Stimulated activated CD8-positive, alpha-beta memory T cell treated with anti-CD3 and anti-CD28 coated beads, Interleukin-4, amount 100 ng/mL, for 48 hours (primary cell): ENCODE results near the gene FAM237B.
"Not testable (repeated sequence)": the region's sequence is repeated elsewhere in the genome, so short reads cannot be mapped to it uniquely, and the experiment has no call there.

Experiments
- DNase-seq: peaks from one replicate; pipeline ENCODE4 v3.0.0-alpha.2; 2020

FAM237B gene

GRCh38 chr7:90320801-90321494, at the start of gene FAM237B:
TSS of gene FAM237B (minus strand) at chr7:90321304. CDS start at chr7:90319748, 1,556 bp downstream.
- DNase-seq, result no peak

DNA sequence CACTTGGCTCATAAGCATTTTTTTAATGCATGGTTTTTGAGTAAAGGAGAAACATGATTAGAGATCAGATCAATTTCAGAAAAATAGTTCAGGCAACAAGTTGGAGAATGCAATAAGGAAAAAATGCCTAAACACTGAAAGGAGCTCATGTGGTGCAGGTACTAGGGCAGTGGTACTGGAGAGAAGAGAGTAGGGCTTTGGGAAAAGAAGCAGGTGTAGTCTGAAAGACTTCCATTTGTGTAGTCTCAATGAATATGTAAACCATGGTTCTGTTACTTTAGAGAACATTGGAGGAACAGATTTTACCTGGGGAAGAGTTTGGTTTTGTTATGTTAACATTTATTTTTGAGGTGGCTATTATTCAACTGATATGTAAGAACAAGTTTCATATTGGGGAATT, 30.9 kb upstream of the FAM237B start:
- no peak for DNase-seq

DNA sequence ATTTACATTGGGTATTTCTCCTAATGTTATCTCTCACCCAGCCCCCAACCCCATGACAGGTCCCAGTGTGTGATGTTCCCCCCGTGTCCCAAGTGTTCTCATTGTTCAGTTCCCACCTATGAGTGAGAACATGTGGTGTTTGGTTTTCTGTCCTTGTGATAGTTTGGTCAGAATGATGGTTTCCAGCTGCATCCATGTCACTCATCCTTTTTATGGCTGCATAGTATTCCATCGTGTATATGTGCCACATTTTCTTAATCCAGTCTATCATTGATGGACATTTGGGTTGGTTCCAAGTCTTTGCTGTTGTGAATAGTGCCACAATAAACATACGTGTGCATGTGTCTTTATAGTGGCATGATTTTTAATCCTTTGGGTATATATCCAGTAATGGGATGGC, 28.9 kb upstream of the FAM237B start:
- not testable (repeated sequence) for DNase-seq

DNA sequence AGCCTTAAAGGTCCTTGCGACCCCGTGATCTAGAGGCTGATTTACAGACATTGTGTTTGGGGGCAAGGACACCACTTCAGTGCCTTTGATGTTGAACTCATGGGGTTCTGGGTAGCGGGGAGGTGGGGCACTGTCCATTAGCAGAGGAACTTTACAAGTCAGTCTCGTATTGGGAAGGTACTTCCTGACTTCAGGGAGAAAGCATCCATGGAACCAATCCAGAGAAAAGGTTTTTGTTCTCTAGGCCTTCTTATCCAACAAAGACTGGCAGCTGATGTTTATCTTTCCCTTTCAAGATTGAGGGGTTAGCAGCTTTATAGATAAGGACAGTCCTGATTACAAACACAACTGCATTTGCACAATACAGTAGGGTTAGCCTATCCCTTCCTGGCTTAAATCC, 28.2 kb upstream of the FAM237B start:
- DNase-seq, result no peak

GRCh38 chr7:90347759-90348158, 26.7 kb upstream of the FAM237B start:
- no peak for DNase-seq

GRCh38 chr7:90346336-90347125, 25.4 kb upstream of the FAM237B start, which contains the start of gene GTPBP10:
TSS of gene GTPBP10 (plus strand) at chr7:90346716. CDS start at chr7:90346742, 26 bp downstream.
- peak; percentile 96 for DNase-seq

- DNase-seq, result no peak
These were observed 24.7 kb upstream of the FAM237B start for GRCh38 chr7:90345595-90346335.

DNA sequence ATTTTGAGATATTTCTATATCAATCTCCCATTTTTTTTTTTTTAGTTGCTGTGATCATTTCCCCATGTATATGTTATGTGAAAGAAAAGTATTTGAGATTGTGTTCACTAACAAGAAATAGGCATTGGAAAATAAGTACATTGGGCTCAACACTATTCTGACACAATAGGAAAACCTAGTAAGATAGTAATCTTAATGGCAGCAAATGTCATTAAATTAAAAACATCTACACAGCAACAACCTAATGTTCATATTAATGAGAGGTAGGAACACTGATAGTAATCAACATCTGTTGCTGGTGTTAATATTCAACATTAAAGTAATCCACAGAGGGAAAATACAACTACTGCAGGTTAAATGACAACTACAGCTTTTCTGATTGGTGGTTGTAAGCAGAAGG, 23.9 kb upstream of the FAM237B start:
- no peak for DNase-seq

DNA sequence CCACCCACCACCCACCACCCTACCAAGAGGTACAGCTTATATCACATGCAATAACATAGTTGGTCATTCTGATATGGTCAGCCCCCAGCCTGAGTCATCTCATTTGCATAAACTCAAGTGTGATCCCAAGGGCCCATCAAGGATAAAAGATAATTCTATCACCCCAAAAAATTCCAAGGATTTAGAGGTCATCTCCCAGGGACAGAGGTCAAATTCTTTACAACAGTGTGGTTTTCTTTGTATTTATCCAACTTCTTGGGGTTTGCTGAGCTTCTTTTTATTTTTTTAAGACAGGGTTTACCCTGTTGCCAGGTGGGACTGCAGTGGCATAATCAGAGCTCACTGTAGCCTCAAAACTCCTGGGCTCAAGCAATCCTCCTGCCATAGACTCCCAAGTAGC, 16.0 kb upstream of the FAM237B start:
- DNase-seq, result no peak

- not testable (repeated sequence) for DNase-seq
These were observed 13.8 kb upstream of the FAM237B start for GRCh38 chr7:90334926-90335325.

GRCh38 chr7:90334193-90334843, 13.2 kb upstream of the FAM237B start:
- no peak for DNase-seq

DNA sequence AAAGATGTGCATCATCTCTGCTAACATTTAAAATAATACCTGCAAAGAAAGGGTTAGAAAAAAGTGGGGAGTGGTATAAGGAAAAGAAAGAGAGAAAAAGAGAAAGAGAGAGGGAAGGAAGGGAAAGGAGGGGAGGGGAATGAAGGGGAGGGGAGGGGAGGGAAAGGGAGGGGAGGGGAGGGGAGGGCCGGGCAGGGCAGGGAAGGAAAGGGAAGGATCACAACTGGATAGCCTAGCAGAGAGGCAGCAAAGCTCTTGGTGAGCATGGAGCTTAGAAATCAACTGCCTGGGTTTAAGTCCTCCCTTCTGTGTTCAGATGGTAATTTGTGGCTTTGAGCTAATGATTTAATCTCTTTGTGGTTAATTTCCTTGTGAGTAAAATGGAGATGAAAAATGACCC, 5.4 kb upstream of the FAM237B start:
- no peak for DNase-seq

- no peak for DNase-seq
These were observed 1.7 kb upstream of the FAM237B start for GRCh38 chr7:90322837-90323236.

DNA sequence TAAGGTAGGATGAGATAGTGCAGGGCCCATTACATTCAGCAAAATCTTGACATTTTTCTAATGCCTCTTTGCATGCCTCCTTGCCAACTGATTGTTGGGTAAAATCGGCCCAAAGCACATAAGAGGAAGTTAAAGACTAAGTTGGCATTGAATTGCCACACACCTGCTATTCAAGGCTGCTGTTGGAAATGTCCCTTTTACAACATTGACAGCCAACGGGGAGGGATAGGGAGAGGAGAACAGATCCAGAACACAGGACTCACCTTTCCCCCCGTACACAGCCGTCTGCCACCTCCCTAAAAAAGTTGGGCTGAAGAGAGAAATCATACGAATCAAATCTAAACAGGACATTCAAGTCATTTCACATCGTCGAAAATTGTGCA, 695 bp downstream of the FAM237B start:
- DNase-seq, result no peak

GRCh38 chr7:90320014-90320413, 1.1 kb downstream of the FAM237B start:
- no peak for DNase-seq

DNA sequence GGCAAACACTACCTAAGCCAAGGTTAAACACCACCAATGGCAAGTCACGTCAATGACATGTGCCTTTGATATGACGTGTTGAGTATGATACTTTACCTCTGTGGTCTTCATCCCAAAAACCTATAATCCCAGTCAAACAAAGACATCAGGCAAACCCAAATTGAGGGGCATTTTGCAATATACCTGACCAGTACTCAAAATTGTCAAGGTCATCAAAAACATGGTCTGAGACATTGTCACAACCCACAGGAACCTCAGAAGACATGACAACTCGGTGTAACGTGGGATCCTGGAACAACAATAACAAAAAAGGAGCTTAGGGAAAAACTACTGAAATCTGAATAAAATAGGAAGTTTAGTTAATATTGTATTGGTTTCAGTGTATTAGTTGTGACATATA, 7.2 kb downstream of the FAM237B start:
- no peak for DNase-seq

- DNase-seq, result no peak
These were observed 8.4 kb downstream of the FAM237B start for GRCh38 chr7:90312745-90313144.

DNA sequence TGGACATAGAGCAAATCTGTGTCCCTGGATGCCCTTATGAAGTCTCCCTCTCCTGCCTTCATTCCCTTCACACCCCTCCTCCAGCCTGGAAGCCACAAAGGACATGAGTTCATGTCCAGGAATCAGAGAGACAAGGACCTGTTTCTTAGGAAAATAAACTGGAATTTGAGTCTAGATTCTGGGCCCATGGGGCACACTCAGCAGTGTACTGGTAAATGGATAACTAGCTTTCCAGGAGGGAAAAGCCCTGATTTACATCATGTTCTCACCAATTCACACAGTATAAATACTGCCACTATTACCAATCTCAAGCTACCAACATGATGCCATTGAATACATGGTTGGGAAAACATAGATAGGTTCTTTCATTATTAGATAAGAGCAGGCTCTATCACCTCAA, 9.9 kb downstream of the FAM237B start:
- DNase-seq, result no peak

GRCh38 chr7:90309872-90310271, 11.2 kb downstream of the FAM237B start:
- no peak for DNase-seq

GRCh38 chr7:90303241-90303640, 17.9 kb downstream of the FAM237B start:
- DNase-seq, result no peak

DNA sequence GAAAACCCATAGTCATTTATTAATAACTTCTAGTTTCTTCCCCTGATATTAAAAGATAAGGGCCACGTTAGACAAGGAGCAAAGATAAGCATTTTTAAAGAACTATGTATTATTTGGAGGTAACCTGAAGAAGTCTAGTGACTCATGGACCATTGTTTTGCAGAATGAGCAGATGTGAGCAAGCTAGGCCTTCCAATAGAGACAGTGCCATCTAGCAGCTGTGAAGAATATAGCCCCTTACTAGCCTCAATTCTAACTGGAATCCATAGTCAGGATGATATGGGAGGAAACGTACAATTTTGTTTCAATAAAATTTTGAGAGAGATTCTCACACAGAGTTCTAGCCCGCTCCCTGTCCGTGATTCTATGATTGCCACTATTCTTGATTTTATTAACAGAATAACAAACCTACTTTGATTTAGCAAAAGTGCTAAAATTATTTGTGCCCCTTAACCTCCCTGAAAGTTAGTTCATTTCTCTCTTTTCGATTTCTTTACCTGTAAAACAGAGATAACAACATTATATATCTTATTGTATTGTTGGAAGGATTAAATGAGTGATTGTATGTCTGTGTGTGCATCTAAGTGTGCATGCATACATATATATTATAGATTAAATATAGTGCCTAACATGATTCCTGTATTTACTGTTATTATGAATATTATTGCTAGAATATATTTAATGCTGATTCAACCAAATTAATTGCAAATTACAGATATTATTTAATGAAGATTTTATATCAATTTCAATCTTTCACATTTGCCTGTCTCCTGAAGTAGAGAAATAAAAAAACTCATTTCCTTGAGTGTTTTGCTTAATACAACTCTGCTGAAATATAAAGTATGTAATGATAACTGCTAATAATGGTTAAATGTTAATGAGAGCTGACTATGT, 22.7 kb downstream of the FAM237B start:
- DNase-seq, result no peak
